H9 (cell line): ENCODE measurements around the gene STOX1. TPM values are rescaled to one million over a fixed set of nuclear protein-coding genes. Genes with fewer than 3 reads are reported as not detected.
A peak's percentile ranks its signal among the peaks of the same experiment; 100 is the strongest.

Source experiments
- DNase-seq: peaks from one replicate; pipeline ENCODE4 v3.0.0-alpha.2; 2017
- H2AFZ ChIP-seq: one replicate; pipeline ENCODE4 v1.6.1; 2013; ENCODE audit warnings: mild to moderate bottlenecking, low read length, control low read depth, moderate library complexity
- H2AK5ac ChIP-seq: 2 replicates; pipeline ENCODE4 v1.6.1; 2013; ENCODE audit warnings: low read length, control low read depth, mixed read lengths; ENCODE audit not compliant: insufficient read length
- H2BK120ac ChIP-seq: one replicate; pipeline ENCODE4 v1.6.1; 2013; ENCODE audit warnings: low read depth, mild to moderate bottlenecking, low read length, control low read depth, inconsistent platforms; ENCODE audit not compliant: poor library complexity, severe bottlenecking
- H2BK12ac ChIP-seq: 2 replicates; pipeline ENCODE4 v1.6.1; 2013; ENCODE audit warnings: low read length, control low read depth, mixed read lengths, low read depth; ENCODE audit not compliant: insufficient read length
- H2BK15ac ChIP-seq: 2 replicates; pipeline ENCODE4 v1.6.1; 2013; ENCODE audit warnings: low read depth, low read length, control low read depth
- H2BK20ac ChIP-seq: one replicate; pipeline ENCODE4 v1.6.1; 2013; ENCODE audit warnings: low read depth, mild to moderate bottlenecking, low read length, control low read depth, inconsistent platforms; ENCODE audit not compliant: poor library complexity, severe bottlenecking
- H2BK5ac ChIP-seq: 2 replicates; pipeline ENCODE4 v1.6.1; 2013; ENCODE audit warnings: low read length, control low read depth, mixed read lengths; ENCODE audit not compliant: insufficient read length
- H3K14ac ChIP-seq: 2 replicates; pipeline ENCODE4 v1.6.1; 2013; ENCODE audit warnings: low read length, control low read depth; ENCODE audit not compliant: insufficient read depth
- H3K18ac ChIP-seq: 2 replicates; pipeline ENCODE4 v1.6.1; 2013; ENCODE audit warnings: low read depth, mild to moderate bottlenecking, mixed read lengths, low read length, control low read depth; ENCODE audit not compliant: insufficient read length
- H3K23ac ChIP-seq: 2 replicates; pipeline ENCODE4 v1.6.1; 2013; ENCODE audit warnings: low read length, control low read depth, mixed read lengths, low read depth; ENCODE audit not compliant: insufficient read length
- H3K23me2 ChIP-seq: 2 replicates; pipeline ENCODE4 v1.6.1; 2013; ENCODE audit warnings: low read depth, mild to moderate bottlenecking, mixed read lengths, low read length, control low read depth; ENCODE audit not compliant: insufficient read length, poor library complexity, severe bottlenecking
- H3K27ac ChIP-seq: 2 replicates; pipeline ENCODE4 v1.5.1; 2013; ENCODE audit warnings: low read length, control low read depth, mixed read lengths, low read depth; ENCODE audit not compliant: insufficient read length
- H3K27me3 ChIP-seq: 2 replicates; pipeline ENCODE4 v1.6.1; 2013; ENCODE audit warnings: low read length, control low read depth, inconsistent platforms; ENCODE audit not compliant: insufficient read depth
- H3K4ac ChIP-seq: 2 replicates; pipeline ENCODE4 v1.6.1; 2013; ENCODE audit warnings: low read depth, mild to moderate bottlenecking, control low read depth, inconsistent platforms, low read length, moderate library complexity
- H3K4me1 ChIP-seq: 2 replicates; pipeline ENCODE4 v1.6.1; 2013; ENCODE audit warnings: low read length, control low read depth, inconsistent platforms; ENCODE audit not compliant: insufficient read depth
- H3K4me2 ChIP-seq: 2 replicates; pipeline ENCODE4 v1.6.1; 2013; ENCODE audit warnings: low read length, control low read depth, mixed read lengths; ENCODE audit not compliant: insufficient read length, insufficient read depth
- H3K56ac ChIP-seq: 2 replicates; pipeline ENCODE4 v1.6.1; 2013; ENCODE audit warnings: low read depth, mild to moderate bottlenecking, mixed read lengths, low read length, control low read depth; ENCODE audit not compliant: insufficient read length
- H3K79me1 ChIP-seq: 2 replicates; pipeline ENCODE4 v1.6.1; 2013; ENCODE audit warnings: low read depth, mild to moderate bottlenecking, moderate library complexity, low read length, control low read depth, inconsistent platforms; ENCODE audit not compliant: insufficient read depth, poor library complexity, severe bottlenecking
- H3K79me2 ChIP-seq: 2 replicates; pipeline ENCODE4 v1.6.1; 2013; ENCODE audit warnings: low read length, control low read depth, inconsistent platforms; ENCODE audit not compliant: insufficient read depth
- H3K9ac ChIP-seq: 2 replicates; pipeline ENCODE4 v1.6.1; 2013; ENCODE audit warnings: low read length, control low read depth, mixed read lengths; ENCODE audit not compliant: insufficient read length; ENCODE audit errors: extremely low read depth
- H3K9me3 ChIP-seq: one replicate; pipeline ENCODE4 v1.6.1; 2013; ENCODE audit warnings: low read depth, low read length, inconsistent platforms; ENCODE audit not compliant: control insufficient read depth
- H3T11ph ChIP-seq: one replicate; pipeline ENCODE4 v1.6.1; 2013; ENCODE audit warnings: mild to moderate bottlenecking, low read length, control low read depth, inconsistent platforms
- H4K20me1 ChIP-seq: one replicate; pipeline ENCODE4 v1.6.1; 2013; ENCODE audit not compliant: control insufficient read depth, insufficient read length, insufficient read depth
- H4K5ac ChIP-seq: 2 replicates; pipeline ENCODE4 v1.6.1; 2013; ENCODE audit warnings: low read depth, mild to moderate bottlenecking, mixed read lengths, low read length, control low read depth; ENCODE audit not compliant: insufficient read length
- H4K8ac ChIP-seq: replicated peaks from 2 replicates; pipeline ENCODE4 v1.6.1; 2013; ENCODE audit warnings: low read length, control low read depth, mixed read lengths, low read depth; ENCODE audit not compliant: insufficient read length
- H4K91ac ChIP-seq: 2 replicates; pipeline ENCODE4 v1.6.1; 2013; ENCODE audit warnings: low read depth, mild to moderate bottlenecking, moderate library complexity, mixed read lengths, low read length, control low read depth; ENCODE audit not compliant: insufficient read length
- H3K27ac Mint-ChIP-seq, 3 experiments: 2 replicates in 2 of 3; 3 replicates in 1 of 3; pipeline ENCODE4 v1.8.0; 2020 to 2021; ENCODE audit warnings: mixed read lengths in 3 of 3, mild to moderate bottlenecking in 1 of 3, moderate library complexity in 1 of 3
- H3K27me3 Mint-ChIP-seq: 2 replicates; pipeline ENCODE4 v1.8.0; 2021; ENCODE audit warnings: low read depth, mild to moderate bottlenecking, moderate library complexity, mixed read lengths
- H3K36me3 Mint-ChIP-seq, 3 experiments: 2 replicates in 2 of 3; 3 replicates in 1 of 3; pipeline ENCODE4 v1.8.0; 2020 to 2021; ENCODE audit warnings: low read depth in 3 of 3, mixed read lengths in 3 of 3; ENCODE audit not compliant: insufficient read depth in 1 of 3
- H3K4me1 Mint-ChIP-seq, 2 experiments: 2 replicates each; pipeline ENCODE4 v1.8.0; 2020; ENCODE audit warnings: mixed read lengths in 2 of 2
- H3K4me3 Mint-ChIP-seq, 2 experiments: 2 replicates in 1 of 2; 3 replicates in 1 of 2; pipeline ENCODE4 v1.8.0; 2020 to 2021; ENCODE audit warnings: mild to moderate bottlenecking in 2 of 2, mixed read lengths in 2 of 2, moderate library complexity in 1 of 2
- H3K9me3 Mint-ChIP-seq, 2 experiments: 2 replicates in 1 of 2; 3 replicates in 1 of 2; pipeline ENCODE4 v1.8.0; 2020; ENCODE audit warnings: mild to moderate bottlenecking in 2 of 2, mixed read lengths in 2 of 2, moderate library complexity in 1 of 2
- CTCF ChIP-seq: fragments of 200-600 bp; sonication (generic); conservative IDR thresholded peaks from 3 replicates; pipeline ENCODE4 v1.8.0; 2021; ENCODE audit warnings: antibody characterized with exemption, mild to moderate bottlenecking
- WGBS: extraction: QIAGEN DNeasy Blood & Tissue Kit; methylation state at CpG from one replicate; pipeline ENCODE4 v1.1.7; 2013; ENCODE audit warnings: missing lambda C conversion rate, low lambda C conversion rate, mixed read lengths; ENCODE audit not compliant: insufficient read length; ENCODE audit errors: extremely low coverage; 5-methylcytosine and 5-hydroxymethylcytosine counted together
- total RNA-seq: library from RNA; stranded (reverse); gene quantifications from 2 replicates; pipeline ENCODE4 v1.2.1, GENCODE V29; 2021

Gene STOX1
- total RNA-seq, 1 experiment from 2014 or later, result 5.8 TPM

- Histone ChIP-seq H3K56ac (no peak overlapping the region), H3K79me2 (no peaks in the 10 kb centered on the region), H2BK5ac (no peak overlapping the region), H3T11ph (no peak overlapping the region), H2AFZ (no peak overlapping the region), H2BK12ac (no peak overlapping the region), H3K23me2 (no peaks in the 10 kb centered on the region), H3K14ac (no peak overlapping the region), H4K91ac (no peak overlapping the region), H2BK20ac (no peak overlapping the region), H2AK5ac (no peak overlapping the region), H4K20me1 (no peaks in the 10 kb centered on the region), H3K9me3 (no peaks in the 10 kb centered on the region), H3K4ac (no peak overlapping the region), H3K23ac (no peak overlapping the region), H3K27me3 (no peaks in the 10 kb centered on the region), H3K79me1 (no peaks in the 10 kb centered on the region), H4K8ac (no peak overlapping the region), H2BK120ac (no peak overlapping the region), H4K5ac (no peak overlapping the region), H2BK15ac (no peak overlapping the region), H3K27ac (no peak overlapping the region), H3K9ac (no peak overlapping the region), H3K4me2 (no peak overlapping the region), H3K4me1 (no peaks in the 10 kb centered on the region), H3K18ac (no peak overlapping the region)
- no CpG with 5 or more reads among the region's 2 CpGs for WGBS
- peaks cover 10 to 52% (median 44%) of the 10 kb centered on the region in 3 experiments; a peak in 6 of 7 replicates for H3K36me3 Mint-ChIP-seq
- H3K27ac Mint-ChIP-seq, result peak overlapping the region in 1 of 3 experiments; percentile 22; a peak in 1 of 7 replicates
- H3K27me3 Mint-ChIP-seq, result no peaks in the 10 kb centered on the region
- H3K4me3 Mint-ChIP-seq, result no peak overlapping the region
- TF ChIP-seq CTCF, result no peak
- no peaks in the 10 kb centered on the region for H3K9me3 Mint-ChIP-seq
- DNase-seq, result no peak
- H3K4me1 Mint-ChIP-seq, result no peaks in the 10 kb centered on the region
These were observed 110.8 kb downstream of the STOX1 start for GRCh38 chr10:68938117-68938516.
